Natural killer cell (primary cell): Measurements from ENCODE around the gene TRIM71. TPM values are rescaled to one million over a fixed set of nuclear protein-coding genes. Genes with fewer than 3 reads are reported as not detected.

Experiments used
- ATAC-seq, 3 donors: fragments of 150-1000 bp in 2 of 3; fragments of 200-7000 bp in 1 of 3; cut with Tn5 transposase; 1 replicate in 1 of 3; 2 replicates in 2 of 3; pipeline ENCODE4 v1.10.0; 2021; ENCODE audit warnings: mild to moderate bottlenecking in 2 of 3, moderate library complexity in 2 of 3
- DNase-seq, 2 donors: peaks; one replicate each; pipeline versions ENCODE4 v3.0.0 to v3.0.0-alpha.2; 2013 to 2021; ENCODE audit warnings: mixed read lengths in 1 of 2
- H3K27ac ChIP-seq: one replicate; pipeline ENCODE4 v1.5.1; 2013; ENCODE audit warnings: mild to moderate bottlenecking, low read length
- H3K27me3 ChIP-seq: one replicate; pipeline ENCODE4 v1.6.1; 2013; ENCODE audit warnings: low read length; ENCODE audit not compliant: control insufficient read depth, insufficient read depth
- H3K36me3 ChIP-seq: one replicate; pipeline ENCODE4 v1.6.1; 2013; ENCODE audit warnings: low read length; ENCODE audit not compliant: control insufficient read depth, insufficient read depth
- H3K4me1 ChIP-seq: one replicate; pipeline ENCODE4 v1.6.1; 2013; ENCODE audit warnings: low read length; ENCODE audit not compliant: control insufficient read depth, insufficient read depth
- H3K4me3 ChIP-seq: one replicate; pipeline ENCODE4 v1.5.1; 2013; ENCODE audit warnings: low read length
- H3K9me3 ChIP-seq: one replicate; pipeline ENCODE4 v1.6.1; 2013; ENCODE audit warnings: low read length; ENCODE audit not compliant: control insufficient read depth, insufficient read depth
- H3K27ac Mint-ChIP-seq, 2 donors: one replicate each; pipeline ENCODE4 v1.8.0; 2022; ENCODE audit warnings: mild to moderate bottlenecking in 2 of 2, mixed read lengths in 2 of 2, moderate library complexity in 1 of 2
- H3K27me3 Mint-ChIP-seq, 2 donors: one replicate each; pipeline ENCODE4 v1.8.0; 2022; ENCODE audit warnings: low read depth in 2 of 2, mixed read lengths in 2 of 2
- H3K36me3 Mint-ChIP-seq: one replicate; pipeline ENCODE4 v1.8.0; 2022; ENCODE audit warnings: mixed read lengths
- H3K4me1 Mint-ChIP-seq, 2 donors: one replicate each; pipeline ENCODE4 v1.8.0; 2022; ENCODE audit warnings: mixed read lengths in 2 of 2
- H3K4me3 Mint-ChIP-seq: one replicate; pipeline ENCODE4 v1.8.0; 2022; ENCODE audit warnings: mild to moderate bottlenecking, moderate library complexity, mixed read lengths
- H3K9me3 Mint-ChIP-seq, 2 donors: one replicate each; pipeline ENCODE4 v1.8.0; 2022; ENCODE audit warnings: mixed read lengths in 2 of 2
- WGBS: methylation state at CpG from one replicate; pipeline ENCODE4 v1.1.7; 2013; ENCODE audit warnings: missing lambda C conversion rate; ENCODE audit not compliant: insufficient coverage; 5-methylcytosine and 5-hydroxymethylcytosine counted together
- intact Hi-C: fragments of 100-400 bp; cut with micrococcal nuclease; formaldehyde crosslinking; loops from one replicate; pipeline ENCODE4 v1.14.2; 2022
- total RNA-seq, 4 donors: library from RNA; stranded (reverse); fragments of 120-200 nt in 1 of 4; gene quantifications; one replicate each; pipeline versions ENCODE4 v1.2.3 to v1.2.4, GENCODE V29; 2013 to 2022
- TF ChIP-seq, protein P1 (sequence below): fragments of 200-600 bp; IDR thresholded peaks from one replicate; pipeline ENCODE4 v1.8.0; 2022; ENCODE audit warnings: antibody characterized with exemption

Gene TRIM71
- total RNA-seq, 3 donors from 2014 or later (not counting 1 experiment from before 2014, with no cell fraction given): 0.05 TPM; not detected in 2

DNA sequence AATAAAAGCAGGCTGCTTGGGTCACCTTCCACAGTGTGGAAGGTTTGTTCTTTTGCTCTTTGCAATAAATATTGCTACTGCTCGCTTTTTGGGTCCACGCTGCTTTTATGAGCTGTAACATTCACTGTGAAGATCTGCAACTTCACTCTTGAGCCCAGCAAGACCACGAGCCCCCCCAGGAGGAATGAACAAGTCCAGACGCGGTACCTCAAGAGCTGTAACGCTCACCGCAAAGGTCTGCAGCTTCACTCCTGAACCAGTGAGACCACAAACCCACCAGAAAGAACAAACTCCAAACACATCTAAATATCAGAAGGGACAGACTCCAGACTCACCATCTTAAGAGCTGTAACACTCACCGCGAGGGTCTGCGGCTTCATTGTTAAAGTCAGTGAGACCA lies 86.2 kb downstream of the TRIM71 start:
- no peaks in the 10 kb centered on the region for H3K27me3 ChIP-seq
- DNase-seq (no peak), ATAC-seq (no peak)
- no peak overlapping the region for H3K27ac ChIP-seq
- no peaks in the 10 kb centered on the region for H3K36me3 Mint-ChIP-seq
- peak overlapping the region; percentile 45 for H3K4me3 Mint-ChIP-seq
- 50% methylated on average over 10 of the region's 10 CpGs for WGBS
- no peak overlapping the region for H3K27ac Mint-ChIP-seq
- no peaks in the 10 kb centered on the region for H3K9me3 ChIP-seq
- no peaks in the 10 kb centered on the region for H3K36me3 ChIP-seq
- intact Hi-C loops: no loop called here
- H3K27me3 Mint-ChIP-seq: peaks cover 7 to 13% of the 10 kb centered on the region in 2 donors
- no peak overlapping the region for H3K4me3 ChIP-seq
- peaks cover 7 to 8% of the 10 kb centered on the region in 2 donors for H3K4me1 Mint-ChIP-seq
- TF ChIP-seq, protein P1, sequence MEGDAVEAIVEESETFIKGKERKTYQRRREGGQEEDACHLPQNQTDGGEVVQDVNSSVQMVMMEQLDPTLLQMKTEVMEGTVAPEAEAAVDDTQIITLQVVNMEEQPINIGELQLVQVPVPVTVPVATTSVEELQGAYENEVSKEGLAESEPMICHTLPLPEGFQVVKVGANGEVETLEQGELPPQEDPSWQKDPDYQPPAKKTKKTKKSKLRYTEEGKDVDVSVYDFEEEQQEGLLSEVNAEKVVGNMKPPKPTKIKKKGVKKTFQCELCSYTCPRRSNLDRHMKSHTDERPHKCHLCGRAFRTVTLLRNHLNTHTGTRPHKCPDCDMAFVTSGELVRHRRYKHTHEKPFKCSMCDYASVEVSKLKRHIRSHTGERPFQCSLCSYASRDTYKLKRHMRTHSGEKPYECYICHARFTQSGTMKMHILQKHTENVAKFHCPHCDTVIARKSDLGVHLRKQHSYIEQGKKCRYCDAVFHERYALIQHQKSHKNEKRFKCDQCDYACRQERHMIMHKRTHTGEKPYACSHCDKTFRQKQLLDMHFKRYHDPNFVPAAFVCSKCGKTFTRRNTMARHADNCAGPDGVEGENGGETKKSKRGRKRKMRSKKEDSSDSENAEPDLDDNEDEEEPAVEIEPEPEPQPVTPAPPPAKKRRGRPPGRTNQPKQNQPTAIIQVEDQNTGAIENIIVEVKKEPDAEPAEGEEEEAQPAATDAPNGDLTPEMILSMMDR: no peak
- peaks cover 4% of the 10 kb centered on the region for H3K4me1 ChIP-seq
- H3K9me3 Mint-ChIP-seq: no peaks in the 10 kb centered on the region

DNA sequence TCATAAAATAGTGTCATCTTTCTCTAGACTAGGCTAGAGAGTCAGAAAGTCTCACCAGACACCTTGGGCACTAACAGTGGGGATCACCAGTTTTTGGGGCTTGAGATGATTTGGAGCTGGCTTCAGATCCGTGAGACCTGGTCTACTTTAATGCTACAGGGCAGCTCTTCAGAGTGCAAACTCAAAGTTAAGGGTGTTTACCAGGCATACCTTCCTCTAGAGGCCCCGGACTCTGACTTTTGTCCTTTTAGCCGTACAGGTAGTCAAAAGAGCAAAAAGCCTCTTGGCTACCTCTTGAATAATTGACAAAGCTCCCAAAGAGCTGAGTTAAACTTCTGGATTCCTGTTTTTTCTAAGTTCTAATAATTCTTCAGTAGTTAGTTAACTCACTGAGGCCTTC lies 92.2 kb downstream of the TRIM71 start:
- no peak for DNase-seq
- intact Hi-C loops: no loop called here
- H3K27me3 Mint-ChIP-seq: no peaks in the 10 kb centered on the region
- H3K27ac Mint-ChIP-seq: no peak overlapping the region
- H3K4me3 Mint-ChIP-seq: no peak overlapping the region
- no peak for ATAC-seq
- TF ChIP-seq, protein P1: no peak
- Histone ChIP-seq H3K4me1 (no peaks in the 10 kb centered on the region), H3K27me3 (no peaks in the 10 kb centered on the region), H3K9me3 (no peaks in the 10 kb centered on the region), H3K4me3 (no peak overlapping the region), H3K36me3 (no peaks in the 10 kb centered on the region), H3K27ac (no peak overlapping the region)
- H3K9me3 Mint-ChIP-seq: no peaks in the 10 kb centered on the region
- H3K36me3 Mint-ChIP-seq: no peaks in the 10 kb centered on the region
- H3K4me1 Mint-ChIP-seq: no peaks in the 10 kb centered on the region
- WGBS: 94% methylated on average over 3 of the region's 3 CpGs

DNA sequence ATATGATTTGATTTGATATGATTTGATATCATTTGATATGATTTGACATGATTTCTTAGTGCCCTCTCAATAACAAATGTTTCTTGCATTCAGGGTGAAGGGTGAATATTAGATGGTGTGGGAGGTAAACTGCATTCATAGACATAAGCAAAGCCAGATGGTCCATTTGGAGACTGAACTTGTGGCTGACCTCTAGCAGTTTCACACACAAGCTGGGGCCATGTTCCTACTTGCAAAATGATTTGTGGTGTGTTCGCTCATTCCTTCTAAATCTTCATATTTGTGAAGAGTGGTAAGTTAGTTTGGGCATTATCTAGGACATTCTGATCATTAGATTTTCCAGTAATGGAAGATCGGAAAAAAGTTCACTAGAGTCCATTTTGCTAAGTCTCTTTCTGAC lies 93.2 kb downstream of the TRIM71 start:
- H3K4me1 Mint-ChIP-seq: no peaks in the 10 kb centered on the region
- Histone ChIP-seq H3K9me3 (no peaks in the 10 kb centered on the region), H3K27me3 (no peaks in the 10 kb centered on the region), H3K36me3 (no peaks in the 10 kb centered on the region), H3K4me1 (no peaks in the 10 kb centered on the region), H3K27ac (no peak overlapping the region), H3K4me3 (no peak overlapping the region)
- H3K27ac Mint-ChIP-seq: no peak overlapping the region
- ATAC-seq (no peak), DNase-seq (no peak)
- TF ChIP-seq, protein P1: no peak
- 60% methylated on average over 1 of the region's 2 CpGs for WGBS
- no peaks in the 10 kb centered on the region for H3K27me3 Mint-ChIP-seq
- intact Hi-C loops: no loop called here
- H3K36me3 Mint-ChIP-seq: no peaks in the 10 kb centered on the region
- no peak overlapping the region for H3K4me3 Mint-ChIP-seq
- H3K9me3 Mint-ChIP-seq: no peaks in the 10 kb centered on the region

DNA sequence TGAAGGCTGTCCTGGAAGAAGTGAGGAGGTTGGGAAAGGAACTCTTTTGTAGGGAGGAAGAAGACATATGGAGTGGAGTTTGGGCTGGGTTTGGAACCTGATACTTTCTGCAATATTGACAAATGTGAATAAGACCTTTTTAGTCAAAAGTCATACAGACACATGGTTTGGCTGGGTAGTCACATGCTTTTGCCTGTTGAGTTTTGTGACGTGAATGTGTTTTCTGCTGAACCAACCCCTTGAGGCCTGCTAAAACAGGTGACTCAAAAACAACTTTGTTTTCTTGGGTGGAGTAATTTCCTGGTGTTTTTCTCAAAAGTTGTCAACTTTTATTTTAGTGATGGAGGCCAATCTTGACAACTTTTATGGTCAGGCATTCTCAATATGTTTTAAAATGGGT lies 94.2 kb downstream of the TRIM71 start:
- TF ChIP-seq, protein P1: no peak
- DNase-seq (peak in 1 of 2 donors; percentile 13), ATAC-seq (no peak)
- Histone ChIP-seq H3K9me3 (peaks cover 5% of the 10 kb centered on the region), H3K4me3 (no peak overlapping the region), H3K27me3 (no peaks in the 10 kb centered on the region), H3K36me3 (no peaks in the 10 kb centered on the region), H3K27ac (no peak overlapping the region), H3K4me1 (no peaks in the 10 kb centered on the region)
- WGBS: 74% methylated on average over 1 of the region's 1 CpG
- Mint-ChIP-seq H3K36me3 (no peaks in the 10 kb centered on the region), H3K4me1 (no peaks in the 10 kb centered on the region), H3K27ac (no peak overlapping the region), H3K27me3 (no peaks in the 10 kb centered on the region), H3K4me3 (no peak overlapping the region), H3K9me3 (no peaks in the 10 kb centered on the region)
- intact Hi-C loops: no loop called here
